ENCODE results near the gene CFAP221.

DNA sequence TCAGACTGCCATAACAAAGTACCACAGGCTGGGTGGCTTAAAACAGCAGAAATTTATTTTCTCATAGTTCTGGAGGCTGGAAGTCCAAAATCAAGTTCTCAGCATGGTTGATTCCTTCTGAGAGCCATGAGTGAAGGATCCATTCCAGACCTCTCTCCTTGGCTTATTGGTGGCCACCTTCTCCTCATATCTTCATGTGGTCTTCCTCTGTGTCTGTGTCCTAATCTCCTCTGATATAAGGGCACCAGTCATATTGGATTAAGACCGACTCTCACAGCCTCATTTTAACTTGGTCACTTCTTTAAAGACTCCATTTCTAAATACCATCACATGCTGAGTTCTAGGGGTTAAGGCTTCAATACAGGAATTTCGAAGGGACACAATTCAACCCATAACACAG lies 65.1 kb downstream of the CFAP221 start:
- TF ChIP-seq, protein P1, sequence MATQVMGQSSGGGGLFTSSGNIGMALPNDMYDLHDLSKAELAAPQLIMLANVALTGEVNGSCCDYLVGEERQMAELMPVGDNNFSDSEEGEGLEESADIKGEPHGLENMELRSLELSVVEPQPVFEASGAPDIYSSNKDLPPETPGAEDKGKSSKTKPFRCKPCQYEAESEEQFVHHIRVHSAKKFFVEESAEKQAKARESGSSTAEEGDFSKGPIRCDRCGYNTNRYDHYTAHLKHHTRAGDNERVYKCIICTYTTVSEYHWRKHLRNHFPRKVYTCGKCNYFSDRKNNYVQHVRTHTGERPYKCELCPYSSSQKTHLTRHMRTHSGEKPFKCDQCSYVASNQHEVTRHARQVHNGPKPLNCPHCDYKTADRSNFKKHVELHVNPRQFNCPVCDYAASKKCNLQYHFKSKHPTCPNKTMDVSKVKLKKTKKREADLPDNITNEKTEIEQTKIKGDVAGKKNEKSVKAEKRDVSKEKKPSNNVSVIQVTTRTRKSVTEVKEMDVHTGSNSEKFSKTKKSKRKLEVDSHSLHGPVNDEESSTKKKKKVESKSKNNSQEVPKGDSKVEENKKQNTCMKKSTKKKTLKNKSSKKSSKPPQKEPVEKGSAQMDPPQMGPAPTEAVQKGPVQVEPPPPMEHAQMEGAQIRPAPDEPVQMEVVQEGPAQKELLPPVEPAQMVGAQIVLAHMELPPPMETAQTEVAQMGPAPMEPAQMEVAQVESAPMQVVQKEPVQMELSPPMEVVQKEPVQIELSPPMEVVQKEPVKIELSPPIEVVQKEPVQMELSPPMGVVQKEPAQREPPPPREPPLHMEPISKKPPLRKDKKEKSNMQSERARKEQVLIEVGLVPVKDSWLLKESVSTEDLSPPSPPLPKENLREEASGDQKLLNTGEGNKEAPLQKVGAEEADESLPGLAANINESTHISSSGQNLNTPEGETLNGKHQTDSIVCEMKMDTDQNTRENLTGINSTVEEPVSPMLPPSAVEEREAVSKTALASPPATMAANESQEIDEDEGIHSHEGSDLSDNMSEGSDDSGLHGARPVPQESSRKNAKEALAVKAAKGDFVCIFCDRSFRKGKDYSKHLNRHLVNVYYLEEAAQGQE (IDR thresholded peaks at IDR 0.05; ENCODE audit: insufficient read depth in 1 of 2, low read depth in 2 of 2, low read length in 2 of 2): no peak
- TF ChIP-seq POLR2AphosphoS5 (IDR thresholded peaks at IDR 0.05; ENCODE audit: low read depth, low read length): no peak
- no peak for TF ChIP-seq TAF1 (IDR thresholded peaks at IDR 0.05; ENCODE audit: borderline replicate concordance, insufficient read depth, low read length)
- no peak for TF ChIP-seq FOXP2 (optimal IDR thresholded peaks at IDR 0.05; ENCODE audit: borderline replicate concordance, extremely low read depth, extremely low read length, insufficient read depth)
- TF ChIP-seq SIN3A (IDR thresholded peaks at IDR 0.05; ENCODE audit: borderline replicate concordance, insufficient read depth, low read length): no peak

Data from PFSK-1 (cell line).